ENCODE data around the gene DOK4.

- TF ChIP-seq CTCF (IDR thresholded peaks at IDR 0.05) = no peak
- no peak for TF ChIP-seq POLR2A (IDR thresholded peaks at IDR 0.05)
Observed at GRCh38 chr16:57531635-57532265, 45.5 kb upstream of the DOK4 start.
